Measurements from ENCODE around the gene TOR1A. TPM values are rescaled to one million over a fixed set of nuclear protein-coding genes. Genes with fewer than 3 reads are reported as not detected.
"Not testable (repeated sequence)": the region's sequence is repeated elsewhere in the genome, so short reads cannot be mapped to it uniquely, and the experiment has no call there.

The TOR1A gene
- total and polyA plus RNA-seq, 7 experiments from 2014 or later = 13.8 to 68.2 (median 35.0) TPM

DNA sequence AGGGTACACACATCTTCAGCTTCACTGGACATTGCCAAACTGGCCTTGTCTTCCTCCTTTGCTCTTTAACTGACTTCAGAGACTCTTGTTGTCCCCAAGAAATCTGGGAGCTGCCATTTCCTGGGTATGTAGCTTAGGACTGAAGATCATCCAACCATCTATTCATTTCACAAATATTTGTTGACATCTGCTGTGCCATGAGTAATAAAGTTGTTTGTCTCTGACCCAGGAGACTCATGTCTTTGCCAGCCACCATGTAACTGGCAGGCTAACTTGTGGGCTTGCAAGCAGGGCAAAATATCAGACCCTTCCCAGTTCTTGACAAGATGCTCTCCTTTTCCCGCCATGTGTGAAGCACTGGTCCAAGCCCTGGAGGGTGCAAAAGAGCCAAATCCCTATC, 38.1 kb downstream of the TOR1A start:
- H3K4me3 ChIP-seq (ENCODE audit: low read length) = no peak overlapping the region
- no peaks in the 10 kb centered on the region for H3K36me3 ChIP-seq (ENCODE audit: control insufficient read depth in 2 of 3, insufficient read depth in 3 of 3, low read length in 3 of 3)
- ATAC-seq (no peak), DNase-seq (no peak)
- Mint-ChIP-seq H3K27me3 (peaks cover 0 to 19% (median 0%) of the 10 kb centered on the region in 5 donors), H3K4me1 (peaks cover 5 to 14% (median 8%) of the 10 kb centered on the region in 7 donors), H3K27ac (no peak overlapping the region), H3K4me3 (no peak overlapping the region), H3K36me3 (no peaks in the 10 kb centered on the region), H3K9me3 (peaks cover 0 to 1% (median 0%) of the 10 kb centered on the region in 11 donors)
- no peak overlapping the region for H3K27ac ChIP-seq (ENCODE audit: low read depth, low read length)
- no peaks in the 10 kb centered on the region for H3K9me3 ChIP-seq (ENCODE audit: control insufficient read depth in 2 of 3, low read length in 3 of 3)
- ChIA-PET POLR2A (no interaction called here), CTCF (interaction anchor here (0.7 to 6.6 kb wide), 4 partner anchors 33 to 60 kb away, joined by 3 to 66 read pairs (median 4); partner anchors contain the start of gene PTGES)
- H3K4me1 ChIP-seq (ENCODE audit: control insufficient read depth in 2 of 2, insufficient read depth in 2 of 2, low read length in 2 of 2) = peaks cover 0 to 3% of the 10 kb centered on the region in 2 donors
- no peaks in the 10 kb centered on the region for H3K27me3 ChIP-seq (ENCODE audit: control insufficient read depth in 2 of 2, insufficient read depth in 2 of 2, low read length in 2 of 2)
- intact Hi-C loops (cut with micrococcal nuclease) = no loop called here

DNA sequence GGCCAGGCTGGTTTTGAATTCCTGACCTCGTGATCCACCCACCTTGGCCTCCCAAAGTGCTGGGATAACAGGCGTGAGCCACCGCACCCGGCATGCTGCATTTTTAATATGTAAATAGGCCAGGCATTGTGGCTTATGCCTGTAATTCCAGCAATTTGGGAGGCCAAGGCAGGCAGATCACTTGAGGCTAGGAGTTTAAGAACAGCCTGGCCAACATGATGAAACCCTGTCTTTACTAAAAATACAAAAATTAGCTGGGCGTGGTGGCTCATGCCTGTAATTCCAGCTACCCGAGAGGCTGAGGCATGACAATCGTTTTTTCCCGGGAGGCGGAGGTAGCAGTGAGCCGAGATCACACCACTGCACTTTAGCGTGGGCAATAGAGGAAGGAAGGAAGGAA, 39.0 kb downstream of the TOR1A start:
- H3K36me3 ChIP-seq (ENCODE audit: control insufficient read depth in 2 of 3, insufficient read depth in 3 of 3, low read length in 3 of 3); POLR2A ChIA-PET; H3K9me3 ChIP-seq (ENCODE audit: control insufficient read depth in 2 of 3, low read length in 3 of 3); H3K4me3 Mint-ChIP-seq; H3K27ac Mint-ChIP-seq; H3K36me3 Mint-ChIP-seq; H3K4me3 ChIP-seq (ENCODE audit: low read length); intact Hi-C loops (cut with micrococcal nuclease); DNase-seq; H3K9me3 Mint-ChIP-seq; ATAC-seq; H3K27ac ChIP-seq (ENCODE audit: low read depth, low read length); H3K4me1 Mint-ChIP-seq; H3K4me1 ChIP-seq (ENCODE audit: control insufficient read depth in 2 of 2, insufficient read depth in 2 of 2, low read length in 2 of 2); H3K27me3 ChIP-seq (ENCODE audit: control insufficient read depth in 2 of 2, insufficient read depth in 2 of 2, low read length in 2 of 2): not testable (repeated sequence)
- CTCF ChIA-PET = interaction anchor here (0.8 to 6.6 kb wide), 5 partner anchors 22 to 643 kb away, joined by 3 to 66 read pairs (median 5); no protein-coding TSS in a partner anchor
- H3K27me3 Mint-ChIP-seq = peaks cover 0 to 19% (median 0%) of the 10 kb centered on the region in 5 donors

DNA sequence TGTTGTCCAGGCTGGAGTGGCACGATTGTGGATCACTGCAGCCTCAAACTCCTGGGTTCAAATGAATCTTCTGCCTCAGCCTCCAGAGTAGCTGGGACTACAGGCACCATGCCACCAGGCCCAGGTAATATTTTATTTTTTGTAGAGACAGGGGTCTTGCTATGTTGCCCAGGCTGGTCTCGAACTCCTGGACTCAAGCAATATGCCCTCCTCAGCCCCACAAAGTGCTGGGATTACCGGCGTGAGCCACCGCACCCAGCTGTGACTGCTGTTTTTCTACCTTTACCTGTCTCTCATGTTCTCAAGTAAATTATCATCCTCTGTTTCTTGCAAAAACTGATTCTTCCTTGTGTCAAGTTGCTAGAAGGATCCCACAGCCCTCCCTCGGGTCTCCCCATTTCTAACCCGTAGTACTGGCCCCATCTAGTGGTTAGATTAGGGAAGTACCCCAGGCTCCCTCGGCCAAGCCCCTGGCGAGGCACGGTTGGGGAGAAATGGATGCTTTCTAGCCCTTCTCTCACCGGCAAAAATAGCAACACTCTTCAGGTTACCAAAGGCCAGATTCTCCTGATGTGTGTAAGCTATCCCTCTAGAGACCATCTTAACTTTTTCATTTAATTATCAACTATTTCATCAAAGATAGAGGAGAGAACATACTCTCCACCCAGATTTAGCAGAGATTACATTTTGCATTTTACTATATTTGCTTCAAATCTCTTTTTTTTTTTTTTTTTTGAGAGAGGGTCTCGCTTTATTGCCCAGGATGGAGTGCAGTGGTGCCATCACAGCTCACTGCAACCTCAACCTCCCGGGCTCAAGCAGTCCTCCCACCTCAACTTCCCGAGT, 40.2 kb downstream of the TOR1A start:
- peaks cover 0 to 20% (median 0%) of the 10 kb centered on the region in 5 donors for H3K27me3 Mint-ChIP-seq
- CTCF ChIA-PET = interaction anchor here (0.6 to 6.6 kb wide), 17 partner anchors 11 to 1646 kb away, joined by 3 to 66 read pairs (median 4); no protein-coding TSS in a partner anchor
- no peaks in the 10 kb centered on the region for H3K36me3 Mint-ChIP-seq
- H3K27ac ChIP-seq (ENCODE audit: low read depth, low read length) = no peak overlapping the region
- peak overlapping the region in 1 of 10 donors; percentile 42 for H3K4me3 Mint-ChIP-seq
- H3K27ac Mint-ChIP-seq = no peak overlapping the region
- DNase-seq (peak; percentile 44 to 83 (median 76)), ATAC-seq (peak; percentile 99)
- H3K9me3 ChIP-seq (ENCODE audit: control insufficient read depth in 2 of 3, low read length in 3 of 3) = no peaks in the 10 kb centered on the region
- POLR2A ChIA-PET = interaction anchor here (0.7 to 1.3 kb wide), 2 partner anchors 46 to 59 kb away, joined by 3 read pairs; no protein-coding TSS in a partner anchor
- no peak overlapping the region for H3K4me3 ChIP-seq (ENCODE audit: low read length)
- H3K4me1 ChIP-seq (ENCODE audit: control insufficient read depth in 2 of 2, insufficient read depth in 2 of 2, low read length in 2 of 2) = no peaks in the 10 kb centered on the region
- H3K4me1 Mint-ChIP-seq = peaks cover 0 to 6% (median 4%) of the 10 kb centered on the region in 7 donors
- H3K9me3 Mint-ChIP-seq = peaks cover 0 to 1% (median 0%) of the 10 kb centered on the region in 11 donors
- intact Hi-C loops (cut with micrococcal nuclease) = loop anchor here (1.0 to 2.0 kb wide), 9 partner anchors 45 to 652 kb away; partner anchors contain the start of gene ASB6 (in 2 of the 2)
- no peaks in the 10 kb centered on the region for H3K36me3 ChIP-seq (ENCODE audit: control insufficient read depth in 2 of 3, insufficient read depth in 3 of 3, low read length in 3 of 3)
- no peaks in the 10 kb centered on the region for H3K27me3 ChIP-seq (ENCODE audit: control insufficient read depth in 2 of 2, insufficient read depth in 2 of 2, low read length in 2 of 2)

DNA sequence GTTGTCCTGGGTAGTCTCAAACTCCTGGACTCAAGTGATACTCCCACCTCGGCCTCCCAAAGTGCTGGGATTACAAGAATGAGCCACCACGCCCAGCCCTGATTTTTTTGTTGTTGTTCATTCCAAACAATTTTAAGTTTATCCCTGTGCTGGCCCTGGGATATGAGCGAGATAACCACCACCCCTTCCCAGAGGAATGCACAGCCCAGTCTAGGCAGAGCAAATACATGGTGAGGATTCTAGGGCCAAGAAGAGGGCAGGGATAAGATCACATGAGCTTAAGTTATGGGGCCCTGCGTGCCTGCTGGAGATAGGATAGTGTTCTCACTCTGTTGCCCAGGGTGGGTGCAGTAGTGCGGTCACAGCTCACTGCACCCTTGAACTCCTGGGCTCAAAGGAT, 42.0 kb downstream of the TOR1A start:
- Mint-ChIP-seq H3K36me3 (no peaks in the 10 kb centered on the region), H3K4me1 (peaks cover 7 to 15% (median 12%) of the 10 kb centered on the region in 7 donors), H3K27me3 (peaks cover 4 to 17% (median 9%) of the 10 kb centered on the region in 5 donors), H3K9me3 (peaks cover 0 to 1% (median 0%) of the 10 kb centered on the region in 11 donors), H3K4me3 (no peak overlapping the region), H3K27ac (no peak overlapping the region)
- CTCF ChIA-PET = interaction anchor here (0.6 to 6.6 kb wide), 7 partner anchors 9 to 701 kb away, joined by 3 to 66 read pairs (median 6); partner anchors contain the start of gene DOLPP1
- H3K4me1 ChIP-seq (ENCODE audit: control insufficient read depth in 2 of 2, insufficient read depth in 2 of 2, low read length in 2 of 2) = no peaks in the 10 kb centered on the region
- no peaks in the 10 kb centered on the region for H3K9me3 ChIP-seq (ENCODE audit: control insufficient read depth in 2 of 3, low read length in 3 of 3)
- intact Hi-C loops (cut with micrococcal nuclease) = loop anchor here in 1 of 2 donors (2.0 kb wide), 2 partner anchors 55 to 643 kb away; no protein-coding TSS in a partner anchor
- H3K27me3 ChIP-seq (ENCODE audit: control insufficient read depth in 2 of 2, insufficient read depth in 2 of 2, low read length in 2 of 2) = no peaks in the 10 kb centered on the region
- POLR2A ChIA-PET = interaction anchor here (1.1 to 1.2 kb wide), 2 partner anchors 44 to 200 kb away, joined by 3 to 4 read pairs; no protein-coding TSS in a partner anchor
- no peak overlapping the region for H3K27ac ChIP-seq (ENCODE audit: low read depth, low read length)
- ATAC-seq (no peak), DNase-seq (no peak)
- no peaks in the 10 kb centered on the region for H3K36me3 ChIP-seq (ENCODE audit: control insufficient read depth in 2 of 3, insufficient read depth in 3 of 3, low read length in 3 of 3)
- no peak overlapping the region for H3K4me3 ChIP-seq (ENCODE audit: low read length)

DNA sequence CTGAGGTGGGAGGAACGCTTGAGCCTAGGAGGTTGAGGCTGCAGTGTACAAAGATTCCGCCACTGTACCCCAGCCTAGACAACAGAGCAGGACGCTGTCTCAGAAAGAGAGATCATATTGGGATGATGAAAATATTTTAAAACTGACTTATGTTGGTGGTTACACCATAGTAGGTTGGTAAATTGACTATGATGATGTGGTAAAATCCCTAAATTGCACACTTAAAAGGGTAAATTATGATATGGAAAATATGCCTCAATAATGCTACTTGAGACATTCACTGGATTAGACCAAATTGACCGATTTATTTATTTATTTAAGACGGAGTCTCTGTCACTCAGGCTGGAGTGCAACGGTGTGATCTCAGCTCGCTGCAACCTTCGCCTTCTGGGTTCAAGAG, 42.8 kb downstream of the TOR1A start:
- intact Hi-C loops (cut with micrococcal nuclease) = no loop called here
- H3K9me3 ChIP-seq (ENCODE audit: control insufficient read depth in 2 of 3, low read length in 3 of 3) = no peaks in the 10 kb centered on the region
- no peaks in the 10 kb centered on the region for H3K36me3 ChIP-seq (ENCODE audit: control insufficient read depth in 2 of 3, insufficient read depth in 3 of 3, low read length in 3 of 3)
- no peak for ATAC-seq
- H3K4me3 ChIP-seq (ENCODE audit: low read length) = no peak overlapping the region
- Mint-ChIP-seq H3K27me3 (peaks cover 4 to 17% (median 9%) of the 10 kb centered on the region in 5 donors), H3K4me1 (peaks cover 7 to 18% (median 13%) of the 10 kb centered on the region in 7 donors), H3K36me3 (no peaks in the 10 kb centered on the region), H3K4me3 (no peak overlapping the region), H3K9me3 (no peaks in the 10 kb centered on the region), H3K27ac (no peak overlapping the region)
- H3K27ac ChIP-seq (ENCODE audit: low read depth, low read length) = no peak overlapping the region
- ChIA-PET CTCF (interaction anchor here (1.2 to 6.6 kb wide), 4 partner anchors 8 to 649 kb away, joined by 3 to 66 read pairs (median 7); no protein-coding TSS in a partner anchor), POLR2A (interaction anchor here (1.2 kb wide), 1 partner anchor 199 kb away, joined by 3 read pairs; no protein-coding TSS in a partner anchor)
- DNase-seq = no peak
- no peaks in the 10 kb centered on the region for H3K4me1 ChIP-seq (ENCODE audit: control insufficient read depth in 2 of 2, insufficient read depth in 2 of 2, low read length in 2 of 2)
- no peaks in the 10 kb centered on the region for H3K27me3 ChIP-seq (ENCODE audit: control insufficient read depth in 2 of 2, insufficient read depth in 2 of 2, low read length in 2 of 2)

DNA sequence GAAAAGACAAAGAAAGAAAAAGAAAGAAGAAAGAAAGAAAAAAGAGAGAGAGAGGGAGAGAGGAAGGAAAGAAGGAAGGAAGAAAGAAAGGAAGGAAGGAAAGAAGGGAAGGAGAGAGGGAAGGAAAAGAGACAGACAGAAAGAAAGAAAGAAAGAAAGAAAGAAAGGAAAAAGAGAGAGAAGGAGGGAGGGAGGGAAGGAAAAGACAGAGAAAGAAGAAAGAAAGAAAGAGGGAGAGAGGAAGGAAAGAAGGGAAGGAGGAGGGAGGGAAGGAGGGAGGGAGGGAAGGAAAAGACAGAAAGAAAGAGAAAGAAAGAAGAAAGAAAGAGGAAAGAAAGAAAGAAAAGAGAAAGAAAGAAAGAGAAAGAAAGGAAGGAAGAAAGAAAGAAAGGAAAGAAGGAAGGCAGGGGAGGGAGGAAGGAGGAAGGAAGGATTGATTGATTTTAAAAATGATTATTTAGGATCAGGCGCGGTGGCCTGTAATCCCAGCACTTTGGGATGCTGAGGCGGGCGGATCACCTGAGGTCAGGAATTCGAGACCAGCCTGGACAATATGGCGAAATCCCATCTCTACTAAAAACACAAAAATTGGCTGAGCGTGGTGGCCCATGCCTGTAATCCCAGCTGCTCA, 44.3 kb downstream of the TOR1A start:
- no peaks in the 10 kb centered on the region for H3K4me1 ChIP-seq (ENCODE audit: control insufficient read depth in 2 of 2, insufficient read depth in 2 of 2, low read length in 2 of 2)
- no peaks in the 10 kb centered on the region for H3K27me3 ChIP-seq (ENCODE audit: control insufficient read depth in 2 of 2, insufficient read depth in 2 of 2, low read length in 2 of 2)
- peaks cover 4 to 20% (median 9%) of the 10 kb centered on the region in 5 donors for H3K27me3 Mint-ChIP-seq
- no peaks in the 10 kb centered on the region for H3K9me3 ChIP-seq (ENCODE audit: control insufficient read depth in 2 of 3, low read length in 3 of 3)
- ChIA-PET CTCF (no interaction called here), POLR2A (no interaction called here)
- H3K4me3 ChIP-seq (ENCODE audit: low read length) = no peak overlapping the region
- peaks cover 0 to 2% (median 0%) of the 10 kb centered on the region in 11 donors for H3K9me3 Mint-ChIP-seq
- H3K27ac ChIP-seq (ENCODE audit: low read depth, low read length) = no peak overlapping the region
- DNase-seq (no peak), ATAC-seq (no peak)
- no peak overlapping the region for H3K27ac Mint-ChIP-seq
- H3K4me3 Mint-ChIP-seq = no peak overlapping the region
- peaks cover 7 to 18% (median 13%) of the 10 kb centered on the region in 7 donors for H3K4me1 Mint-ChIP-seq
- H3K36me3 ChIP-seq (ENCODE audit: control insufficient read depth in 2 of 3, insufficient read depth in 3 of 3, low read length in 3 of 3) = no peaks in the 10 kb centered on the region
- no peaks in the 10 kb centered on the region for H3K36me3 Mint-ChIP-seq
- intact Hi-C loops (cut with micrococcal nuclease) = no loop called here
